ENCODE data around the gene EIF4B.
"Not testable (repeated sequence)": the region's sequence is repeated elsewhere in the genome, so short reads cannot be mapped to it uniquely, and the experiment has no call there.

DNA sequence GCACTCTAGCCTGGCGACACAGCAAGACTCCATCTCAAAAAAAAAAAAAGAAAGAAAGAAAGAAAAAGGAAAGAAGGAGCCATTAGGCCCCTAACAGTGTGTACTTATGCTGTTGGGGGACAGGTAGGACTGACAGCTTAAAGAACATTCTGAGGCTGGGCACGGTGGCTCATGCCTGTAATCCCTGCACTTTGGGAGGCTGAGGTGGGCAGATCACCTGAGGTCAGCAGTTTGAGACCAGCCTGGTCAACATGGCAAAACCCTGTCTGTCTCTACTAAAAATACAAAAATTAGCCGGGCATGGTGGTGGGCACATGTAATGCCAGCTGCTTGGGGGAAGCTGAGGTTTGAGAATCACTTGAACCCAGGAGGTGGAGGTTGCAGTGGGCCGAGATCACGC lies 14.0 kb upstream of the EIF4B start:
- TF ChIP-seq, protein P1, sequence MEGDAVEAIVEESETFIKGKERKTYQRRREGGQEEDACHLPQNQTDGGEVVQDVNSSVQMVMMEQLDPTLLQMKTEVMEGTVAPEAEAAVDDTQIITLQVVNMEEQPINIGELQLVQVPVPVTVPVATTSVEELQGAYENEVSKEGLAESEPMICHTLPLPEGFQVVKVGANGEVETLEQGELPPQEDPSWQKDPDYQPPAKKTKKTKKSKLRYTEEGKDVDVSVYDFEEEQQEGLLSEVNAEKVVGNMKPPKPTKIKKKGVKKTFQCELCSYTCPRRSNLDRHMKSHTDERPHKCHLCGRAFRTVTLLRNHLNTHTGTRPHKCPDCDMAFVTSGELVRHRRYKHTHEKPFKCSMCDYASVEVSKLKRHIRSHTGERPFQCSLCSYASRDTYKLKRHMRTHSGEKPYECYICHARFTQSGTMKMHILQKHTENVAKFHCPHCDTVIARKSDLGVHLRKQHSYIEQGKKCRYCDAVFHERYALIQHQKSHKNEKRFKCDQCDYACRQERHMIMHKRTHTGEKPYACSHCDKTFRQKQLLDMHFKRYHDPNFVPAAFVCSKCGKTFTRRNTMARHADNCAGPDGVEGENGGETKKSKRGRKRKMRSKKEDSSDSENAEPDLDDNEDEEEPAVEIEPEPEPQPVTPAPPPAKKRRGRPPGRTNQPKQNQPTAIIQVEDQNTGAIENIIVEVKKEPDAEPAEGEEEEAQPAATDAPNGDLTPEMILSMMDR (IDR thresholded peaks at IDR 0.05): not testable (repeated sequence)
- TF ChIP-seq EZH2 (IDR thresholded peaks at IDR 0.05; ENCODE audit: borderline replicate concordance, insufficient read depth, low read depth, low read length, poor library complexity, severe bottlenecking): not testable (repeated sequence)
